Endodermal cell (in vitro differentiated cells): ENCODE data around the gene RAD9B. TPM values are rescaled to one million over a fixed set of nuclear protein-coding genes. Genes with fewer than 3 reads are reported as not detected.

ENCODE experiments used
- DNase-seq: peaks from one replicate; pipeline ENCODE4 v3.0.0-alpha.2; 2017
- H3K27ac ChIP-seq: 2 replicates; pipeline ENCODE4 v1.5.1; 2013; ENCODE audit warnings: mild to moderate bottlenecking, low read depth, low read length, moderate library complexity
- H3K27me3 ChIP-seq: 2 replicates; pipeline ENCODE4 v1.6.1; 2013; ENCODE audit warnings: mild to moderate bottlenecking, low read length, moderate library complexity; ENCODE audit not compliant: insufficient read depth, control insufficient read depth, poor library complexity, severe bottlenecking
- H3K36me3 ChIP-seq: 2 replicates; pipeline ENCODE4 v1.7.0; 2013; ENCODE audit warnings: mild to moderate bottlenecking, low read length, moderate library complexity; ENCODE audit not compliant: control insufficient read depth, insufficient read depth
- H3K4me1 ChIP-seq: one replicate; pipeline ENCODE4 v1.7.0; 2013; ENCODE audit warnings: low read length; ENCODE audit not compliant: control insufficient read depth, insufficient read depth
- H3K4me3 ChIP-seq: 2 replicates; pipeline ENCODE4 v1.5.1; 2013; ENCODE audit warnings: mild to moderate bottlenecking, low read length, moderate library complexity
- H3K9ac ChIP-seq: 2 replicates; pipeline ENCODE4 v1.6.1; 2013; ENCODE audit warnings: mild to moderate bottlenecking, low read length, moderate library complexity; ENCODE audit not compliant: poor library complexity, severe bottlenecking; ENCODE audit errors: extremely low read depth
- H3K9me3 ChIP-seq: 2 replicates; pipeline ENCODE4 v1.6.1; 2013; ENCODE audit warnings: mild to moderate bottlenecking, low read length, moderate library complexity; ENCODE audit not compliant: control insufficient read depth
- H3K27ac Mint-ChIP-seq: 2 replicates; pipeline ENCODE4 v1.8.0; 2020; ENCODE audit warnings: mixed read lengths
- H3K27me3 Mint-ChIP-seq: 2 replicates; pipeline ENCODE4 v1.8.0; 2021; ENCODE audit warnings: mild to moderate bottlenecking, mixed read lengths; ENCODE audit not compliant: insufficient read depth
- H3K36me3 Mint-ChIP-seq: 2 replicates; pipeline ENCODE4 v1.8.0; 2020; ENCODE audit warnings: low read depth, mixed read lengths
- H3K4me1 Mint-ChIP-seq: 2 replicates; pipeline ENCODE4 v1.8.0; 2020; ENCODE audit warnings: mixed read lengths
- H3K4me3 Mint-ChIP-seq: 2 replicates; pipeline ENCODE4 v1.8.0; 2020; ENCODE audit warnings: mild to moderate bottlenecking, moderate library complexity, mixed read lengths
- H3K9me3 Mint-ChIP-seq: 2 replicates; pipeline ENCODE4 v1.8.0; 2020; ENCODE audit warnings: mild to moderate bottlenecking, mixed read lengths
- CTCF ChIP-seq: fragments of 200-600 bp; sonication (generic); conservative IDR thresholded peaks from 2 replicates; pipeline ENCODE4 v1.5.0; 2021; ENCODE audit warnings: antibody characterized with exemption, mild to moderate bottlenecking
- WGBS, 2 experiments: methylation state at CpG; one replicate each; pipeline versions ENCODE4 v1.1.5 to v1.1.7; 2013; ENCODE audit warnings: missing lambda C conversion rate in 2 of 2, mixed read lengths in 1 of 2; ENCODE audit not compliant: insufficient coverage in 1 of 2, insufficient read length in 1 of 2; 5-methylcytosine and 5-hydroxymethylcytosine counted together
- total RNA-seq, 2 donors: library from RNA; stranded (reverse); fragmentation: NEBNext Ultra II Directional in 1 of 2; extraction: Animal tissue kit (Norgen Biotek cat#: 25700) in 1 of 2; gene quantifications; 2 replicates in 1 of 2; 3 replicates in 1 of 2; pipeline ENCODE4 v1.2.1, GENCODE V29; 2021

The RAD9B gene
- total RNA-seq, 2 donors from 2014 or later, result 0.29 to 0.31 TPM

DNA sequence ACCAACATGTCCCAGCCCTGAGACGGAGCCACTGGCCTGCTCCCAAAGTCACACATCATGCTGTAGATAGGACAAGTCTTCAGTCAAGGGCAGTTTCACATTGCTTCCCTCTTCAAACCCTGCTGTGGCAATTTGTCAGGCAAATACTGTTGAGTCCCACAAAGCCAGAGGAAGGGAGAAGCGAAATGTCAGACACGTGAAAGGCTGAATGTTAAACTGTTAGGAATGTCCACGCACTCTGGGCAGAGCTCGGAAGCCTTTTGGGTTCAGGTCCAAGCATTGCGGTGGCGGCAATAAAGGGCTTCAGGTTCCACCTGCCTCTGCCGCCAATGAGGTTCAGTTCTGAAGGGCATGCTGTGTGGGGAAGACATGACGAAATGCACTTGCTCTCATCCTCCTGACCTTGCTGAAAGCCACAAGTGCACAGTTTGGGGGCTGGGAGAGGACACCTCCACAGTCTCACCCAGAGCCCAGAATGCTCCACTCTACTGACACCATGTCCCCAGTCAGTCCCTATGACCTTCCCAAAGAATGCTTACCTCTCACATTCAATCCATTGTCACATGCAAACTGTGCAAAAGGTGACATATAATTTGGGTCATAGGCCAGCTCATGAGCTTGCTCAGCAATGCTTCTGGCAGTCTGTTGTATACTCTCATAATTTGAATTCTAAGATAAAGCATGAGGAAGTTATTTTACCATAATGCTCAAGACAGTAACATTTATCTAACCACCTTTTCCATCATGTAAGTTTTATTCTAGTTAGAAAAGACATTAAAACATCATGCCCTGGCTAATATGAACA is 35.7 kb downstream of the RAD9B start:
- Histone ChIP-seq H3K4me1 (peaks cover 9% of the 10 kb centered on the region), H3K27me3 (no peaks in the 10 kb centered on the region), H3K36me3 (peaks cover 55% of the 10 kb centered on the region), H3K9me3 (no peaks in the 10 kb centered on the region), H3K4me3 (no peak overlapping the region), H3K27ac (no peak overlapping the region), H3K9ac (no peak overlapping the region)
- WGBS, 2 experiments, result 94 to 96% methylated on average over 8 to 9 of the region's 9 CpGs
- no peak overlapping the region for H3K27ac Mint-ChIP-seq
- TF ChIP-seq CTCF, result no peak
- H3K27me3 Mint-ChIP-seq, result no peaks in the 10 kb centered on the region
- H3K4me3 Mint-ChIP-seq, result no peak overlapping the region
- DNase-seq, result peak; percentile 41
- H3K36me3 Mint-ChIP-seq, result peaks cover 32% of the 10 kb centered on the region
- H3K4me1 Mint-ChIP-seq, result peaks cover 10% of the 10 kb centered on the region
- no peaks in the 10 kb centered on the region for H3K9me3 Mint-ChIP-seq

DNA sequence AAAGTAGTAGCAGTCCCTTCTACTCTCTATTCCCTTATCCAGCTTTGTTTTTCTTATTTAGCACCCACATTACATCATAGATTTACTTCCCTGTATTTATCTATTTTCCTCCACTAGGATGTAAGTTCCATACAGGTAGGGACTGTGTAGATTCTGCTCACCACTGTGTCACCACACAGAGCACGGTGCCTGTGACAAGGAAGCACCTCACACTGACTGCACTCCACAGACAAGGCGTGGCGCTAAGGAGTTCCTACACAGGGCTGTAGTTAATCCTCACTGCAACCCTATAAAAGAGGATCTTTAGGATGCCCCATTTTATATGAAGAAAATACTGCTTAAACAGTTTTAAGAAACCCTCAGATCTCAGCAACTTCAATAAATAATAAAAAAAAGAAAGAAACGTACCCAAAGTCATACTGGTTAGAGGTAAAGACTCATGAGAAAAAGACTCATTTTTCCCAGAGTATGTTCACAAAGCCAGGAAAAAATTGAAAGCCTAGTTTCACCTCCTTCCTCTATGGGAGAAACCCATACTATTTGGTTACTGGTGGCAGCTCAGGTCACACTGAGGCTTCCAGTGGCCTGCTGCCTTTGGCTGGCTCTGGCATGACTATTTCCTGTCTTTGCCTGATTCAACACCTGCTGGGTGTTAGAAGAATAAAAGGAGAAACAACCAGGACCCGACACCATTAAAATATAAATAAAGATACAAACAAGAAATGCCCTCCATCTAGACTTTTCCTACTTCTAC is 36.9 kb downstream of the RAD9B start:
- Histone ChIP-seq H3K4me3 (no peak overlapping the region), H3K4me1 (no peaks in the 10 kb centered on the region), H3K27ac (no peak overlapping the region), H3K27me3 (no peaks in the 10 kb centered on the region), H3K9ac (no peak overlapping the region), H3K9me3 (no peaks in the 10 kb centered on the region), H3K36me3 (peaks cover 55% of the 10 kb centered on the region)
- no peaks in the 10 kb centered on the region for H3K27me3 Mint-ChIP-seq
- H3K9me3 Mint-ChIP-seq, result no peaks in the 10 kb centered on the region
- no peak overlapping the region for H3K27ac Mint-ChIP-seq
- H3K4me3 Mint-ChIP-seq, result no peak overlapping the region
- peak; percentile 13 for DNase-seq
- 99 to 100% methylated on average over 2 to 5 of the region's 5 CpGs for WGBS, 2 experiments
- peaks cover 12% of the 10 kb centered on the region for H3K4me1 Mint-ChIP-seq
- peaks cover 39% of the 10 kb centered on the region for H3K36me3 Mint-ChIP-seq
- TF ChIP-seq CTCF, result no peak

- Mint-ChIP-seq H3K4me1 (peaks cover 12% of the 10 kb centered on the region), H3K27me3 (no peaks in the 10 kb centered on the region), H3K4me3 (no peak overlapping the region), H3K27ac (no peak overlapping the region), H3K36me3 (peaks cover 42% of the 10 kb centered on the region), H3K9me3 (no peaks in the 10 kb centered on the region)
- H3K27ac ChIP-seq, result no peak overlapping the region
- H3K27me3 ChIP-seq, result no peaks in the 10 kb centered on the region
- H3K9ac ChIP-seq, result no peak overlapping the region
- H3K4me1 ChIP-seq, result no peaks in the 10 kb centered on the region
- no peak for TF ChIP-seq CTCF
- H3K4me3 ChIP-seq, result no peak overlapping the region
- no peak for DNase-seq
- peaks cover 49% of the 10 kb centered on the region for H3K36me3 ChIP-seq
- WGBS, 2 experiments, result 92 to 96% methylated on average over 3 to 8 of the region's 8 CpGs
- H3K9me3 ChIP-seq, result no peaks in the 10 kb centered on the region
Measured at GRCh38 chr12:110540048-110540447, 37.9 kb downstream of the RAD9B start.
